Upper lobe of right lung (tissue), 1 donor: ENCODE results near the gene ABHD17A. TPM values are rescaled to one million over a fixed set of nuclear protein-coding genes. Genes with fewer than 3 reads are reported as not detected.
A peak's percentile ranks its signal among the peaks of the same experiment; 100 is the strongest.

Experiments used
- ATAC-seq: fragments of 200-7000 bp; cut with Tn5 transposase; one replicate; pipeline ENCODE4 v1.9.1; 2020; ENCODE audit warnings: mild to moderate bottlenecking, moderate library complexity
- DNase-seq: peaks from one replicate; pipeline ENCODE4 v3.0.0-alpha.2; 2020
- H3K27ac ChIP-seq: fragments of 200-600 bp; one replicate; pipeline ENCODE4 v1.8.0; 2022
- H3K27me3 ChIP-seq: fragments of 200-600 bp; one replicate; pipeline ENCODE4 v1.8.0; 2022; ENCODE audit warnings: mild to moderate bottlenecking
- H3K36me3 ChIP-seq: fragments of 200-600 bp; one replicate; pipeline ENCODE4 v1.8.0; 2022
- H3K4me1 ChIP-seq: fragments of 200-600 bp; one replicate; pipeline ENCODE4 v1.8.0; 2022
- H3K4me3 ChIP-seq: fragments of 200-600 bp; one replicate; pipeline ENCODE4 v1.8.0; 2022; ENCODE audit warnings: mild to moderate bottlenecking
- H3K9me3 ChIP-seq: fragments of 200-600 bp; one replicate; pipeline ENCODE4 v1.8.0; 2022
- CTCF ChIP-seq: fragments of 200-600 bp; IDR thresholded peaks from one replicate; pipeline ENCODE4 v1.8.0; 2022; ENCODE audit warnings: antibody characterized with exemption
- intact Hi-C: fragments of 100-400 bp; cut with DNase I; formaldehyde crosslinking; loops from one replicate; pipeline ENCODE4 v1.11.0; 2022
- total RNA-seq: library from RNA; stranded (reverse); fragmentation: NEBNext Ultra II Directional; extraction: Animal tissue kit (Norgen Biotek cat#: 25700); gene quantifications from one replicate; pipeline ENCODE4 v1.2.1, GENCODE V29; 2021
- donor health status: DM: no; HTN: yes; CAD: no; lungs with severe emphysema.

The ABHD17A gene
- total RNA-seq, 1 donor from 2014 or later: 76.1 TPM

- intact Hi-C loops: no loop called here
- no peaks in the 10 kb centered on the region for H3K27me3 ChIP-seq
- peaks cover 27% of the 10 kb centered on the region for H3K4me1 ChIP-seq
- no peaks in the 10 kb centered on the region for H3K36me3 ChIP-seq
- ATAC-seq: peak; percentile 95
- H3K4me3 ChIP-seq: peak within 1 kb of the TSS; percentile 63
- H3K9me3 ChIP-seq: no peaks in the 10 kb centered on the region
- DNase-seq: peak; percentile 100
- TF ChIP-seq CTCF: no peak
- H3K27ac ChIP-seq: peak within 1 kb of the TSS; percentile 71
Observed at GRCh38 chr19:1905110-1905862, 20.0 kb upstream of the ABHD17A start, which contains the start of the genes ADAT3 and SCAMP4. Gene ADAT3, plus strand, starts transcription at chr19:1905399. Its CDS starts 6,649 bp downstream, at chr19:1912048. Gene SCAMP4, plus strand, starts transcription at chr19:1905399. Its CDS starts 9,621 bp downstream, at chr19:1915020.

GRCh38 chr19:1904860-1905109 is 19.5 kb upstream of the ABHD17A start:
- H3K4me1 ChIP-seq: peaks cover 22% of the 10 kb centered on the region
- ATAC-seq (no peak), DNase-seq (no peak)
- intact Hi-C loops: no loop called here
- H3K4me3 ChIP-seq: no peak overlapping the region
- no peaks in the 10 kb centered on the region for H3K27me3 ChIP-seq
- peak overlapping the region; percentile 71 for H3K27ac ChIP-seq
- no peaks in the 10 kb centered on the region for H3K36me3 ChIP-seq
- TF ChIP-seq CTCF: no peak
- no peaks in the 10 kb centered on the region for H3K9me3 ChIP-seq

- H3K4me1 ChIP-seq: peaks cover 14% of the 10 kb centered on the region
- no peak for TF ChIP-seq CTCF
- H3K9me3 ChIP-seq: no peaks in the 10 kb centered on the region
- no peak overlapping the region for H3K27ac ChIP-seq
- intact Hi-C loops: no loop called here
- no peaks in the 10 kb centered on the region for H3K36me3 ChIP-seq
- H3K27me3 ChIP-seq: no peaks in the 10 kb centered on the region
- H3K4me3 ChIP-seq: no peak overlapping the region
- ATAC-seq (no peak), DNase-seq (no peak)
Observed at GRCh38 chr19:1902923-1903322, 17.6 kb upstream of the ABHD17A start.

GRCh38 chr19:1901940-1902404 is 16.7 kb upstream of the ABHD17A start:
- H3K4me3 ChIP-seq: no peak overlapping the region
- peak overlapping the region; percentile 75 for H3K27ac ChIP-seq
- H3K36me3 ChIP-seq: no peaks in the 10 kb centered on the region
- no peak for TF ChIP-seq CTCF
- intact Hi-C loops: no loop called here
- no peaks in the 10 kb centered on the region for H3K9me3 ChIP-seq
- no peaks in the 10 kb centered on the region for H3K27me3 ChIP-seq
- peaks cover 14% of the 10 kb centered on the region for H3K4me1 ChIP-seq
- DNase-seq (no peak), ATAC-seq (peak; percentile 1)

GRCh38 chr19:1896508-1896907 is 11.2 kb upstream of the ABHD17A start:
- Histone ChIP-seq H3K27ac (no peak overlapping the region), H3K4me3 (no peak overlapping the region), H3K9me3 (no peaks in the 10 kb centered on the region), H3K4me1 (peaks cover 27% of the 10 kb centered on the region), H3K36me3 (no peaks in the 10 kb centered on the region), H3K27me3 (no peaks in the 10 kb centered on the region)
- intact Hi-C loops: no loop called here
- DNase-seq: no peak
- no peak for TF ChIP-seq CTCF
- ATAC-seq: no peak
